ELF-1 (cell line): ENCODE results near the gene DOCK7.
"Not testable (repeated sequence)": the region's sequence is repeated elsewhere in the genome, so short reads cannot be mapped to it uniquely, and the experiment has no call there.

Experiments used
- DNase-seq: peaks from one replicate; pipeline ENCODE4 v3.0.0-alpha.2; 2016; ENCODE audit warnings: low read depth, low spot score

DOCK7 gene

GRCh38 chr1:62530516-62531154 lies 157.6 kb downstream of the DOCK7 start:
- peak; percentile 63 for DNase-seq

GRCh38 chr1:62529227-62529626 lies 159.0 kb downstream of the DOCK7 start:
- DNase-seq = no peak

GRCh38 chr1:62528015-62528414 lies 160.2 kb downstream of the DOCK7 start:
- no peak for DNase-seq

- not testable (repeated sequence) for DNase-seq
Observed at GRCh38 chr1:62527346-62527745, 160.8 kb downstream of the DOCK7 start.

GRCh38 chr1:62523860-62524259 lies 164.3 kb downstream of the DOCK7 start:
- no peak for DNase-seq

GRCh38 chr1:62516600-62516999 lies 171.6 kb downstream of the DOCK7 start:
- no peak for DNase-seq

GRCh38 chr1:62514746-62515423 lies 173.3 kb downstream of the DOCK7 start:
- DNase-seq = no peak

- no peak for DNase-seq
Observed at GRCh38 chr1:62513013-62513412, 175.2 kb downstream of the DOCK7 start.

- no peak for DNase-seq
Observed at GRCh38 chr1:62509028-62509427, 179.2 kb downstream of the DOCK7 start.

- DNase-seq = no peak
Observed at GRCh38 chr1:62508187-62508758, 179.9 kb downstream of the DOCK7 start.

- no peak for DNase-seq
Observed at GRCh38 chr1:62500210-62500609, 188.0 kb downstream of the DOCK7 start.

- no peak for DNase-seq
Observed at GRCh38 chr1:62494137-62494536, 194.0 kb downstream of the DOCK7 start.

GRCh38 chr1:62493656-62494055 lies 194.5 kb downstream of the DOCK7 start:
- DNase-seq = no peak

- no peak for DNase-seq
Observed at GRCh38 chr1:62492521-62492920, 195.7 kb downstream of the DOCK7 start.

GRCh38 chr1:62487956-62488355 lies 200.2 kb downstream of the DOCK7 start:
- no peak for DNase-seq

- DNase-seq = no peak
Observed at GRCh38 chr1:62484824-62485468, 203.2 kb downstream of the DOCK7 start.

- no peak for DNase-seq
Observed at GRCh38 chr1:62481681-62482080, 206.5 kb downstream of the DOCK7 start.

- DNase-seq = no peak
Observed at GRCh38 chr1:62476525-62477219, 211.5 kb downstream of the DOCK7 start.

GRCh38 chr1:62467092-62467491 lies 221.1 kb downstream of the DOCK7 start:
- DNase-seq = no peak

GRCh38 chr1:62462370-62462769 lies 225.8 kb downstream of the DOCK7 start:
- DNase-seq = no peak

GRCh38 chr1:62457955-62458354 lies 230.2 kb downstream of the DOCK7 start:
- DNase-seq = no peak

GRCh38 chr1:62452951-62453350 lies 235.2 kb downstream of the DOCK7 start:
- no peak for DNase-seq
